Nephron (organoid): Measurements from ENCODE around the gene PGBD4.
A peak's percentile ranks its signal among the peaks of the same experiment; 100 is the strongest.

Experiments
- H3K27ac Mint-ChIP-seq, 3 experiments: 2 replicates each; pipeline ENCODE4 v1.8.0; 2020; ENCODE audit warnings: mixed read lengths in 3 of 3, mild to moderate bottlenecking in 2 of 3, moderate library complexity in 1 of 3
- H3K27me3 Mint-ChIP-seq: 2 replicates; pipeline ENCODE4 v1.8.0; 2021; ENCODE audit warnings: low read depth, mild to moderate bottlenecking, moderate library complexity, mixed read lengths
- H3K36me3 Mint-ChIP-seq: 2 replicates; pipeline ENCODE4 v1.8.0; 2020; ENCODE audit warnings: low read depth, mixed read lengths
- H3K4me1 Mint-ChIP-seq: 2 replicates; pipeline ENCODE4 v1.8.0; 2020; ENCODE audit warnings: mixed read lengths
- H3K4me3 Mint-ChIP-seq, 3 experiments: 2 replicates each; pipeline ENCODE4 v1.8.0; 2020; ENCODE audit warnings: mild to moderate bottlenecking in 3 of 3, mixed read lengths in 3 of 3, moderate library complexity in 2 of 3
- H3K9me3 Mint-ChIP-seq: 2 replicates; pipeline ENCODE4 v1.8.0; 2020; ENCODE audit warnings: mixed read lengths
- CTCF ChIP-seq, 3 experiments: fragments of 200-600 bp; sonication (generic); IDR thresholded peaks; one replicate each; pipeline ENCODE4 v1.5.0; 2021; ENCODE audit warnings: antibody characterized with exemption in 3 of 3; ENCODE audit not compliant: unreplicated experiment in 3 of 3

PGBD4 gene

GRCh38 chr15:34106423-34106822, 4.5 kb downstream of the PGBD4 start:
- no peak for TF ChIP-seq CTCF (IDR thresholded peaks at IDR 0.05; ENCODE audit: unreplicated experiment in 3 of 3)
- Mint-ChIP-seq H3K36me3 (peaks cover 18% of the 10 kb centered on the region), H3K4me3 (no peak overlapping the region), H3K27ac (no peak overlapping the region), H3K27me3 (no peaks in the 10 kb centered on the region), H3K9me3 (peaks cover 5% of the 10 kb centered on the region), H3K4me1 (peaks cover 16% of the 10 kb centered on the region)

- Mint-ChIP-seq H3K9me3 (peaks cover 2% of the 10 kb centered on the region), H3K36me3 (peaks cover 14% of the 10 kb centered on the region), H3K27me3 (no peaks in the 10 kb centered on the region), H3K27ac (no peak overlapping the region), H3K4me1 (peaks cover 7% of the 10 kb centered on the region), H3K4me3 (no peak overlapping the region)
- no peak for TF ChIP-seq CTCF (IDR thresholded peaks at IDR 0.05; ENCODE audit: unreplicated experiment in 3 of 3)
These were observed 5.4 kb downstream of the PGBD4 start for GRCh38 chr15:34107315-34107714.

- Mint-ChIP-seq H3K36me3 (peaks cover 2% of the 10 kb centered on the region), H3K4me1 (peaks cover 6% of the 10 kb centered on the region), H3K27ac (no peak overlapping the region), H3K27me3 (peaks cover 4% of the 10 kb centered on the region), H3K9me3 (peaks cover 2% of the 10 kb centered on the region), H3K4me3 (no peak overlapping the region)
- peak; percentile 61 to 72 (median 62) for TF ChIP-seq CTCF (IDR thresholded peaks at IDR 0.05; ENCODE audit: unreplicated experiment in 3 of 3)
These were observed 8.1 kb downstream of the PGBD4 start for GRCh38 chr15:34109797-34110663.

- no peak for TF ChIP-seq CTCF (IDR thresholded peaks at IDR 0.05; ENCODE audit: unreplicated experiment in 3 of 3)
- no peaks in the 10 kb centered on the region for H3K36me3 Mint-ChIP-seq
- peaks cover 6% of the 10 kb centered on the region for H3K4me1 Mint-ChIP-seq
- peaks cover 4% of the 10 kb centered on the region for H3K27me3 Mint-ChIP-seq
- H3K9me3 Mint-ChIP-seq: no peaks in the 10 kb centered on the region
- H3K27ac Mint-ChIP-seq: no peak overlapping the region
- no peak overlapping the region for H3K4me3 Mint-ChIP-seq
These were observed 9.6 kb downstream of the PGBD4 start for GRCh38 chr15:34111488-34111887.

- no peaks in the 10 kb centered on the region for H3K9me3 Mint-ChIP-seq
- H3K4me1 Mint-ChIP-seq: peaks cover 14% of the 10 kb centered on the region
These were observed 12.3 kb downstream of the PGBD4 start for GRCh38 chr15:34114215-34114614.

More at GRCh38 chr15:34114215-34114614, 12.3 kb downstream of the PGBD4 start:
- no peak overlapping the region for H3K27ac Mint-ChIP-seq
- no peak overlapping the region for H3K4me3 Mint-ChIP-seq
- H3K27me3 Mint-ChIP-seq: peaks cover 4% of the 10 kb centered on the region
- no peaks in the 10 kb centered on the region for H3K36me3 Mint-ChIP-seq
- no peak for TF ChIP-seq CTCF (IDR thresholded peaks at IDR 0.05; ENCODE audit: unreplicated experiment in 3 of 3)
